Ishikawa (cell line): Measurements from ENCODE around the gene CAPRIN2.

ENCODE experiments used
- CEBPB ChIP-seq: IDR thresholded peaks from 2 replicates; pipeline ENCODE4 v1.6.1; 2012
- EGR1 ChIP-seq: IDR thresholded peaks from 2 replicates; pipeline ENCODE4 v1.6.1; 2012
- EP300 ChIP-seq: IDR thresholded peaks from 2 replicates; pipeline ENCODE4 v1.6.1; 2012; ENCODE audit warnings: borderline replicate concordance
- FOXM1 ChIP-seq: IDR thresholded peaks from 2 replicates; pipeline ENCODE4 v1.6.1; 2012; ENCODE audit warnings: low read depth, borderline replicate concordance
- NFIC ChIP-seq: IDR thresholded peaks from 2 replicates; pipeline ENCODE4 v1.6.1; 2012
- RAD21 ChIP-seq: IDR thresholded peaks from 2 replicates; pipeline ENCODE4 v1.6.1; 2012; ENCODE audit warnings: low read depth
- TAF1 ChIP-seq: IDR thresholded peaks from 2 replicates; pipeline ENCODE4 v1.6.1; 2012; ENCODE audit warnings: low read depth, mild to moderate bottlenecking
- TF ChIP-seq, protein P1 (sequence below): IDR thresholded peaks from 2 replicates; pipeline ENCODE4 v1.6.1; 2012; ENCODE audit warnings: low read depth, mild to moderate bottlenecking
- TF ChIP-seq, protein P2 (sequence below): IDR thresholded peaks from 2 replicates; pipeline ENCODE4 v1.6.1; 2012
- TF ChIP-seq, protein P3 (sequence below): IDR thresholded peaks from 2 replicates; pipeline ENCODE4 v1.6.1; 2012

DNA sequence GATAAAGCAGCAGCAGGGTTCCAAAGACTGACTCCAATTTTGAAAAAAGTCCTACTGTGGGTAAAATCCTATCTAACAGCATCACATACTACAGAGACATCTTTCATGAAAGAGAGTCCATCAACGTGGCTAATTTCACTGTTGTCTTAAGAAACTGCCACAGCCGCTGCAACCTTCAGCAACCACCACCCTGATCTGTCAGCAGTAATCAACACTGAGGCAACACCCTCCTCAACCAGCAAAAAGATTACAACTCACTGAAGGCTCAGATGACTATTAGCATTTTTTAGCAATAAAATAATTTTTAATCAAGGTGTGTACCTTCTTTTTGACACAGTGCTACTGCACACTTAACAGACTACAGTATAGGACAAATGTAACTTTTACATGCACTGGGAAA, 6.6 kb downstream of the CAPRIN2 start:
- no peak for TF ChIP-seq EP300
- TF ChIP-seq, protein P1, sequence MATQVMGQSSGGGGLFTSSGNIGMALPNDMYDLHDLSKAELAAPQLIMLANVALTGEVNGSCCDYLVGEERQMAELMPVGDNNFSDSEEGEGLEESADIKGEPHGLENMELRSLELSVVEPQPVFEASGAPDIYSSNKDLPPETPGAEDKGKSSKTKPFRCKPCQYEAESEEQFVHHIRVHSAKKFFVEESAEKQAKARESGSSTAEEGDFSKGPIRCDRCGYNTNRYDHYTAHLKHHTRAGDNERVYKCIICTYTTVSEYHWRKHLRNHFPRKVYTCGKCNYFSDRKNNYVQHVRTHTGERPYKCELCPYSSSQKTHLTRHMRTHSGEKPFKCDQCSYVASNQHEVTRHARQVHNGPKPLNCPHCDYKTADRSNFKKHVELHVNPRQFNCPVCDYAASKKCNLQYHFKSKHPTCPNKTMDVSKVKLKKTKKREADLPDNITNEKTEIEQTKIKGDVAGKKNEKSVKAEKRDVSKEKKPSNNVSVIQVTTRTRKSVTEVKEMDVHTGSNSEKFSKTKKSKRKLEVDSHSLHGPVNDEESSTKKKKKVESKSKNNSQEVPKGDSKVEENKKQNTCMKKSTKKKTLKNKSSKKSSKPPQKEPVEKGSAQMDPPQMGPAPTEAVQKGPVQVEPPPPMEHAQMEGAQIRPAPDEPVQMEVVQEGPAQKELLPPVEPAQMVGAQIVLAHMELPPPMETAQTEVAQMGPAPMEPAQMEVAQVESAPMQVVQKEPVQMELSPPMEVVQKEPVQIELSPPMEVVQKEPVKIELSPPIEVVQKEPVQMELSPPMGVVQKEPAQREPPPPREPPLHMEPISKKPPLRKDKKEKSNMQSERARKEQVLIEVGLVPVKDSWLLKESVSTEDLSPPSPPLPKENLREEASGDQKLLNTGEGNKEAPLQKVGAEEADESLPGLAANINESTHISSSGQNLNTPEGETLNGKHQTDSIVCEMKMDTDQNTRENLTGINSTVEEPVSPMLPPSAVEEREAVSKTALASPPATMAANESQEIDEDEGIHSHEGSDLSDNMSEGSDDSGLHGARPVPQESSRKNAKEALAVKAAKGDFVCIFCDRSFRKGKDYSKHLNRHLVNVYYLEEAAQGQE, result no peak
- no peak for TF ChIP-seq NFIC
- no peak for TF ChIP-seq RAD21
- TF ChIP-seq EGR1, result no peak
- no peak for TF ChIP-seq TAF1
- TF ChIP-seq, protein P2, sequence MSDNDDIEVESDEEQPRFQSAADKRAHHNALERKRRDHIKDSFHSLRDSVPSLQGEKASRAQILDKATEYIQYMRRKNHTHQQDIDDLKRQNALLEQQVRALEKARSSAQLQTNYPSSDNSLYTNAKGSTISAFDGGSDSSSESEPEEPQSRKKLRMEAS, result no peak
- TF ChIP-seq FOXM1, result no peak
- TF ChIP-seq CEBPB, result no peak
- TF ChIP-seq, protein P3, sequence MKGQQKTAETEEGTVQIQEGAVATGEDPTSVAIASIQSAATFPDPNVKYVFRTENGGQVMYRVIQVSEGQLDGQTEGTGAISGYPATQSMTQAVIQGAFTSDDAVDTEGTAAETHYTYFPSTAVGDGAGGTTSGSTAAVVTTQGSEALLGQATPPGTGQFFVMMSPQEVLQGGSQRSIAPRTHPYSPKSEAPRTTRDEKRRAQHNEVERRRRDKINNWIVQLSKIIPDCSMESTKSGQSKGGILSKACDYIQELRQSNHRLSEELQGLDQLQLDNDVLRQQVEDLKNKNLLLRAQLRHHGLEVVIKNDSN, result no peak
